Activated T-helper 1 cell treated with anti-CD3 and anti-CD28 coated beads, Interleukin-12 subunit alpha, Interleukin-12 subunit beta, Interleukin-2, Interleukin-4 antibody, amounts not matched to agents 30 ng/mL and 10 ng/mL and 1 ng/mL, durations not matched to agents 14 hours and 24 hours and 36 hours (primary cell): ENCODE measurements around the gene FYN. TPM values are rescaled to one million over a fixed set of nuclear protein-coding genes. Genes with fewer than 3 reads are reported as not detected.

Source experiments
- DNase-seq: peaks from one replicate; pipeline ENCODE4 v3.0.0; 2021; ENCODE audit warnings: low spot score
- H3K27ac Mint-ChIP-seq: one replicate; pipeline ENCODE4 v1.8.0; 2021; ENCODE audit warnings: mild to moderate bottlenecking, mixed read lengths
- H3K27me3 Mint-ChIP-seq: one replicate; pipeline ENCODE4 v1.8.0; 2022; ENCODE audit warnings: mild to moderate bottlenecking, moderate library complexity, mixed read lengths; ENCODE audit not compliant: insufficient read depth
- H3K36me3 Mint-ChIP-seq: one replicate; pipeline ENCODE4 v1.8.0; 2021; ENCODE audit warnings: low read depth, mixed read lengths
- H3K4me1 Mint-ChIP-seq: one replicate; pipeline ENCODE4 v1.8.0; 2021; ENCODE audit warnings: low read depth, mixed read lengths
- H3K4me3 Mint-ChIP-seq: one replicate; pipeline ENCODE4 v1.8.0; 2021; ENCODE audit warnings: mild to moderate bottlenecking, moderate library complexity, mixed read lengths
- H3K9me3 Mint-ChIP-seq: one replicate; pipeline ENCODE4 v1.8.0; 2021; ENCODE audit warnings: mixed read lengths
- intact Hi-C: fragments of 100-400 bp; cut with micrococcal nuclease; formaldehyde crosslinking; loops from one replicate; pipeline ENCODE4 v1.15.1; 2024
- total RNA-seq: library from RNA; stranded (reverse); gene quantifications from 2 replicates; pipeline ENCODE4 v1.2.3, GENCODE V29; 2022

Gene FYN
- total RNA-seq, 1 donor from 2014 or later: 347 TPM

DNA sequence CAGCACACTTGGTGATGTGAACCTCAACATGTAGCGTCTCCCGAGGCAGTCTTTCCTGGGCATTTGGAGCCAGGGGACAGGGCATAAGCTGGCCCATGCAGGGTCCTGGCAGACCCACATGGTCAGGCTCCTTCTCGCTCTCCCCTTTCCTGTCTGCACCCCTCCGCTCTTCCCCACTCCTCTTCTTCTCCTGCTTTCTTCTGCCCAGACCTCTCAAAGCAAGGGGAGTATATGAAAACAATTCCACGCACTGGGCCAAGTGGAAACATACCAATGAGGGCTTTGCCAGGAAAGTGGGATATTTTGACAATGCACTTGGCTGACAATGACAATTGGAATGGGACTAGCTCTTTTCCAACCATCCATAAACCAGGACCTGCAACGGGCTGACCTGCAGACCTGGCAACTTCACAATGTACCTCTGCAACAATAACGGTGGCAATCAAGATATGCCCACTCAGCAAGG is 208.7 kb downstream of the FYN start:
- Mint-ChIP-seq H3K36me3 (peaks cover 46% of the 10 kb centered on the region), H3K4me3 (no peak overlapping the region), H3K27ac (peak overlapping the region; percentile 7), H3K27me3 (no peaks in the 10 kb centered on the region), H3K4me1 (no peaks in the 10 kb centered on the region), H3K9me3 (no peaks in the 10 kb centered on the region)
- intact Hi-C loops: loop anchor here (5.0 kb wide), 1 partner anchor 57 kb away; the partner anchor contains the start of gene TRAF3IP2
- DNase-seq: no peak

GRCh38 chr6:111663692-111664564 is 209.3 kb downstream of the FYN start:
- no peaks in the 10 kb centered on the region for H3K27me3 Mint-ChIP-seq
- no peak for DNase-seq
- H3K36me3 Mint-ChIP-seq: peaks cover 46% of the 10 kb centered on the region
- H3K27ac Mint-ChIP-seq: no peak overlapping the region
- H3K4me3 Mint-ChIP-seq: no peak overlapping the region
- no peaks in the 10 kb centered on the region for H3K9me3 Mint-ChIP-seq
- intact Hi-C loops: loop anchor here (5.0 kb wide), 1 partner anchor 57 kb away; the partner anchor contains the start of gene TRAF3IP2
- no peaks in the 10 kb centered on the region for H3K4me1 Mint-ChIP-seq

DNA sequence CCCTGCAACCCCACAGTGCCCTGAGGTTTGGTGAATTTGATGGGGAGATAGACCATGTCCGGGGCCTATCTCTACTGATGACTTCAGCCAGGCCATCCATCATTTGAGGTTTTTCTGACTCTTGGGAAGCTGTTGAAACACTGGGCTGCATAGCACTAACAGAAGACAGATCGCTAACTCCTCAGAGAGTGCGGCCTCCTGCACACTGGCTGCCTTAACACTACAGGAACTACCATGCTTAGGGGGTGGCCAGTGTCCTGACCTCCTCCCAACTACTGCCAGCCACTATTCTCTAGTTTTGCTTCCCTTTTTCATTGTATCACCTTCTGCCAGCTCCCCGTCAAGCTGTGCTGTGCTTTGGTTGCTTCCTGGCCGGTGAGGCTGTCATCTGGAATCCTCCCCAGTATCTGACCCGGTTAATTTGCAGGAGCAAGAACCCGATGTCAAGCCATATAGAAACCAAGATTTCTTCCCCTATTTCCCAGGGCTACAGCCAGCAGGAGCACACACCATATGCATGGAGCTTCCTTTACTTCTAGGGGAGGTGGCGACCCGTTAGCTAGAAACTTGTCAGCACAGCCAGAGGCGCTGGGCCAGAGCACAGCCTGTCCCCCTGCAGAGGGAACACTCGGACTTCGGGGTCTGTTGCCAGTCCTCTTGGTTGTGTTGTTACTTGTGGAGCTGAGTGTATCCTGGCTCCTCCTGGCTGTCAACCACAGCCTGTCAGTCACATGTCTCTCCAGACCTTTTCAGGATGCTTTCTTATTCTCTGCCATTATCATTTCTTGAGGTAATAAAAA is 210.3 kb downstream of the FYN start:
- Mint-ChIP-seq H3K4me1 (no peaks in the 10 kb centered on the region), H3K27ac (no peak overlapping the region), H3K9me3 (no peaks in the 10 kb centered on the region), H3K4me3 (no peak overlapping the region), H3K27me3 (no peaks in the 10 kb centered on the region), H3K36me3 (peaks cover 37% of the 10 kb centered on the region)
- DNase-seq: no peak
- intact Hi-C loops: loop anchor here (5.0 kb wide), 1 partner anchor 56 kb away; the partner anchor contains the start of gene TRAF3IP2

- H3K36me3 Mint-ChIP-seq: peaks cover 30% of the 10 kb centered on the region
- H3K27ac Mint-ChIP-seq: peak overlapping the region; percentile 8
- H3K9me3 Mint-ChIP-seq: no peaks in the 10 kb centered on the region
- no peaks in the 10 kb centered on the region for H3K4me1 Mint-ChIP-seq
- H3K27me3 Mint-ChIP-seq: no peaks in the 10 kb centered on the region
- intact Hi-C loops: loop anchor here (5.0 kb wide), 1 partner anchor 55 kb away; the partner anchor contains the start of gene TRAF3IP2
- no peak overlapping the region for H3K4me3 Mint-ChIP-seq
- no peak for DNase-seq
Measured at GRCh38 chr6:111662072-111662793, 211.0 kb downstream of the FYN start.

DNA sequence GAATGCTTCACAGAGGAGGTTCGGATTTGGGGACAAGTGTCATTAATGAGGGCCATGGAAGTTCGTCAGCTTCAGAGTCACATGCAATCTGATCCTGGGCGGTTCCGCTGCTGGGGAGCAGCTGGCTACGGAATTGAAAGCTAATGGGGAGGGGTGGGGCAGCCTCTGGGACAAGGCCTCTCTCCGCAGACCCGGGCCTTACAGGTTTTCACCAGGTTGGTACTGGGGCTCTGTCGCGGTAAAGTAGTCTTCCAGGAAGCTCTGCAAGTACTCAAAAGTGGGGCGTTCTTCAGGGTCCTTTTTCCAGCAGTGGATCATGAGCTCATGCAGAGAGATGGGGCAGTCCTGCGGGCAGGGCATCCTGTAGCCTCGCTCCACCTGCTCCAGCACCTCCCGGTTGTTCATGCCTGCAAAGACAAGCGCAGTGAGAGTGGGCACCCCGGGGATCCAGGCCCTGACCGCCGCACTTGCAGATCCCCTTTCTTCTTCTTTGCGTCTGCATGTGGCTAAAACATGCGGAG is 211.7 kb downstream of the FYN start:
- Mint-ChIP-seq H3K36me3 (peaks cover 24% of the 10 kb centered on the region), H3K9me3 (no peaks in the 10 kb centered on the region), H3K27me3 (no peaks in the 10 kb centered on the region), H3K4me1 (no peaks in the 10 kb centered on the region), H3K4me3 (no peak overlapping the region), H3K27ac (peak overlapping the region; percentile 8)
- DNase-seq: no peak
- intact Hi-C loops: loop anchor here (5.0 kb wide), 1 partner anchor 54 kb away; the partner anchor contains the start of gene TRAF3IP2

DNA sequence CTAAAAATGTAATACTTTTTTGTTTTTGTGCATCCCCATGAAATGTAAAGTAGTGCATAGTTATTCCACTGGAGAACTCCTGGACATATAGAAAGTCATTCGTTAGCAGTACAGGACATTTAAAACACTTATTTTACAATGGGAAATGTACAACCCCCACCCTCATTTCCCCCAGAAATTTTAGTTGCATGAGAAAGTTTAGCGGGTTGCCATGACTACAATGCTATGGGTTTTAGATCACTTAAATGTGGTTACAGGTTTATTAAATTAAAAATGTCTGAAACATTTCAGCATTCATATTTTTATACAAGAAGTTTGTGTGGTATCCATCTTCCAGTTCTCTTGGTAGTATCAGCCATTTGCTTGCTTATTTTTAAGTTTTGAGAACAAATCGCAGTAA is 212.7 kb downstream of the FYN start:
- H3K27ac Mint-ChIP-seq: no peak overlapping the region
- no peaks in the 10 kb centered on the region for H3K9me3 Mint-ChIP-seq
- intact Hi-C loops: loop anchor here (5.0 kb wide), 1 partner anchor 53 kb away; the partner anchor contains the start of gene TRAF3IP2
- H3K36me3 Mint-ChIP-seq: peaks cover 33% of the 10 kb centered on the region
- H3K27me3 Mint-ChIP-seq: no peaks in the 10 kb centered on the region
- H3K4me1 Mint-ChIP-seq: no peaks in the 10 kb centered on the region
- no peak overlapping the region for H3K4me3 Mint-ChIP-seq
- no peak for DNase-seq

DNA sequence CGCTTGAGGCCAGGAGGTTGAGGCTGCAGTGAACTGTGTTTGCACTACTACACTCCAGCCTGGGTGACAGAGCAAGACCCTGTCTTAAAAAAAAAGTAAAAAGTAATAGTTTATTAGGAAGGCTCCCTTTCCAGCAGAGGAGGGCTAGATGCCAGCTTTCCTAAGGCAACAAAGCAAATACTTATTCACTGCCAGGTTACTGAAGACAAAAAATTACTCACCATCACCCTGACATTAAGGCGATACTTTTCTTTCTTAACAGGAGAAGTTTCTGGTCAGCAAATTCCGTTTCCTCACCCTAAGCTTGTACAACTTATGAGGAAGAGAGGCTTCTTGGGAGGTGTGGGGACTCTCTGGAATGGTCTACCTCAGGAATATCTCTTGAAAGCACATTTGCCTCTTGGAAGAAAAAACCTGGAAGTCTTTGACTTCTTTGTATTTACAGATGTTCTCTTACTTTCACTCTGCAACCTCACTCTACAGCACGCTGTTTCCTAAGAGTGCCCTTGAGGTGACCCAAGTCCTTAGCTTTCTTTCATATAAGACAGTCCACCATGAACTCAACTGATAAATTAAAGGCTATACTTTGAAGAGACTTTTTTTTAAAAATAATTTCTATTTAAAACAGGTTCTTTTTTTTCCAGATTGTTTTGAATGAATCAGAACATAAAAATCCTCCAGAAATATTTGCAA is 214.6 kb downstream of the FYN start:
- Mint-ChIP-seq H3K27ac (no peak overlapping the region), H3K4me1 (no peaks in the 10 kb centered on the region), H3K4me3 (no peak overlapping the region), H3K27me3 (peaks cover 1% of the 10 kb centered on the region), H3K9me3 (no peaks in the 10 kb centered on the region), H3K36me3 (peaks cover 30% of the 10 kb centered on the region)
- intact Hi-C loops: no loop called here
- no peak for DNase-seq

- Mint-ChIP-seq H3K4me1 (no peaks in the 10 kb centered on the region), H3K4me3 (no peak overlapping the region), H3K27me3 (peaks cover 1% of the 10 kb centered on the region), H3K9me3 (no peaks in the 10 kb centered on the region), H3K36me3 (peaks cover 27% of the 10 kb centered on the region), H3K27ac (no peak overlapping the region)
- intact Hi-C loops: no loop called here
- DNase-seq: no peak
Measured at GRCh38 chr6:111657146-111657545, 216.1 kb downstream of the FYN start.

DNA sequence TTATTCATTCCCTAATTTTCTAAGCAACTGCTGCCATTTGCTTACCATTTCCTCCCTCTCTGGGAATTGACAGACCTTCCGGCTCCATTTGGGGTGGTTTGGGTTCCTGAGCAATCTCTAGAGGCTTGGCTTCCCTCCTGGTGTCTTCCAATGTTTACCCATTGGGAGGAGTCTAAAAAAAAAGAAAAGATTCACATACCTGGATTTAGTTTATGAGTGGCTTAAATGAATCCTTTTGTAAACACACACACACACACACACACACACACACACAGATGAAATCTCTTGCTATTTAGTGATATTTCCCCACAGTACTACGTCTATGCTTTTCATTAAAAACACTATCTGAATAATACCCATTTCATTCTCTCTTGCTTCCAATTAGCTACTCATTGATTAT is 219.3 kb downstream of the FYN start:
- H3K9me3 Mint-ChIP-seq: no peaks in the 10 kb centered on the region
- H3K36me3 Mint-ChIP-seq: peaks cover 19% of the 10 kb centered on the region
- DNase-seq: no peak
- no peaks in the 10 kb centered on the region for H3K4me1 Mint-ChIP-seq
- H3K27ac Mint-ChIP-seq: no peak overlapping the region
- H3K27me3 Mint-ChIP-seq: peaks cover 1% of the 10 kb centered on the region
- intact Hi-C loops: no loop called here
- H3K4me3 Mint-ChIP-seq: no peak overlapping the region

GRCh38 chr6:111653434-111653833 is 219.8 kb downstream of the FYN start:
- Mint-ChIP-seq H3K36me3 (peaks cover 19% of the 10 kb centered on the region), H3K27ac (no peak overlapping the region), H3K9me3 (no peaks in the 10 kb centered on the region), H3K27me3 (peaks cover 1% of the 10 kb centered on the region), H3K4me1 (no peaks in the 10 kb centered on the region), H3K4me3 (no peak overlapping the region)
- DNase-seq: no peak
- intact Hi-C loops: no loop called here

GRCh38 chr6:111652156-111652555 is 221.1 kb downstream of the FYN start:
- H3K4me1 Mint-ChIP-seq: no peaks in the 10 kb centered on the region
- H3K27ac Mint-ChIP-seq: no peak overlapping the region
- H3K9me3 Mint-ChIP-seq: no peaks in the 10 kb centered on the region
- H3K27me3 Mint-ChIP-seq: peaks cover 1% of the 10 kb centered on the region
- no peak overlapping the region for H3K4me3 Mint-ChIP-seq
- no peak for DNase-seq
- intact Hi-C loops: no loop called here
- peaks cover 19% of the 10 kb centered on the region for H3K36me3 Mint-ChIP-seq
